Stomach (tissue), 9 donors: ENCODE data around the gene LARGE1. TPM values are rescaled to one million over a fixed set of nuclear protein-coding genes. Genes with fewer than 3 reads are reported as not detected.

ENCODE experiments used
- DNase-seq, 2 donors: peaks; one replicate each; pipeline versions ENCODE4 v3.0.0 to v3.0.0-alpha.2; 2013 to 2019
- H3K27ac ChIP-seq, 5 donors: fragments of 200-600 bp in 4 of 5; sonication (generic) in 4 of 5; one replicate each; pipeline ENCODE4 v1.5.1; 2013 to 2019; ENCODE audit warnings: mild to moderate bottlenecking in 1 of 5, moderate library complexity in 1 of 5
- H3K27me3 ChIP-seq, 3 donors: fragments of 200-600 bp; sonication (generic); one replicate each; pipeline ENCODE4 v1.5.1; 2017 to 2019; ENCODE audit warnings: mixed run types in 1 of 3
- H3K36me3 ChIP-seq, 4 donors: fragments of 200-600 bp; sonication (generic); 1 replicate in 3 of 4; 2 replicates in 1 of 4; pipeline ENCODE4 v1.5.1; 2016 to 2019
- H3K4me1 ChIP-seq, 4 donors: fragments of 200-600 bp; sonication (generic); one replicate each; pipeline ENCODE4 v1.5.1; 2016 to 2019
- H3K4me3 ChIP-seq, 4 donors: fragments of 200-600 bp; sonication (generic) in 3 of 4; one replicate each; pipeline ENCODE4 v1.5.1; 2016 to 2019; ENCODE audit warnings: mild to moderate bottlenecking in 1 of 4
- H3K9me3 ChIP-seq, 4 donors: fragments of 200-600 bp; sonication (generic); one replicate each; pipeline ENCODE4 v1.5.1; 2016 to 2019
- CTCF ChIP-seq, 7 experiments: fragments of 450-650 bp in 4 of 7; fragments of 200-600 bp in 3 of 7; sonication (generic) in 3 of 7; IDR thresholded peaks; one replicate each; pipeline ENCODE4 v1.5.1; 2016 to 2019; ENCODE audit warnings: antibody characterized with exemption in 7 of 7, control low read depth in 2 of 7, mild to moderate bottlenecking in 1 of 7
- EP300 ChIP-seq: sonication (generic); formaldehyde crosslinking; IDR thresholded peaks from one replicate; pipeline ENCODE4 v1.6.1; 2017; ENCODE audit warnings: antibody characterized with exemption
- POLR2A ChIP-seq, 4 donors: fragments of 450-650 bp; IDR thresholded peaks; one replicate each; pipeline ENCODE4 v1.6.1; 2016; ENCODE audit warnings: antibody characterized with exemption in 4 of 4, control low read depth in 2 of 4, mild to moderate bottlenecking in 1 of 4, moderate library complexity in 1 of 4
- POLR2AphosphoS5 ChIP-seq, 3 donors: sonication (generic); formaldehyde crosslinking; IDR thresholded peaks; one replicate each; pipeline ENCODE4 v1.6.1; 2016; ENCODE audit warnings: antibody characterized with exemption in 3 of 3
- WGBS, 5 donors: extraction: QIAGEN DNeasy Blood & Tissue Kit in 3 of 5; methylation state at CpG; one replicate each; pipeline versions ENCODE4 v1.1.5 to v1.1.7; 2013 to 2018; 5-methylcytosine and 5-hydroxymethylcytosine counted together
- intact Hi-C: fragments of 100-400 bp; cut with DNase I; formaldehyde crosslinking; loops from one replicate; pipeline ENCODE4 v1.15.1; 2023; ENCODE audit warnings: low total_unique reads
- polyA plus RNA-seq, 3 donors: library from polyadenylated mRNA; stranded (reverse); fragments of 200-250 nt; gene quantifications; one replicate each; pipeline ENCODE4 v1.2.3, GENCODE V29; 2013
- total RNA-seq, 5 donors: library from RNA; depleted of rRNA; stranded (reverse); fragments of >200 nt; gene quantifications; one replicate each; pipeline versions ENCODE4 v1.1.0 to v1.2.3, GENCODE V29; 2014 to 2016
- donor health status: healthy with polysubstance abuse.
- donor health status: Bipolar disorder and iron deficiency.
- donor health status: healthy.

Gene LARGE1
- total and polyA plus RNA-seq, 8 donors, result 3.5 to 110 (median 51.6) TPM

- H3K4me1 ChIP-seq, result no peaks in the 10 kb centered on the region
- TF ChIP-seq POLR2A (IDR thresholded peaks at IDR 0.05), result no peak
- TF ChIP-seq EP300, result no peak
- TF ChIP-seq POLR2AphosphoS5 (IDR thresholded peaks at IDR 0.05), result no peak
- TF ChIP-seq CTCF (IDR thresholded peaks at IDR 0.05), result no peak
- no peak overlapping the region for H3K27ac ChIP-seq
- no peaks in the 10 kb centered on the region for H3K9me3 ChIP-seq
- no peak overlapping the region for H3K4me3 ChIP-seq
- H3K36me3 ChIP-seq, result no peaks in the 10 kb centered on the region
- no peaks in the 10 kb centered on the region for H3K27me3 ChIP-seq
- intact Hi-C loops, result no loop called here
- no peak for DNase-seq
- 68 to 89% (median 78%) methylated on average over 2 of the region's 2 CpGs for WGBS, 5 donors
Measured at GRCh38 chr22:33932997-33933396, 12.7 kb upstream of the LARGE1 start.

DNA sequence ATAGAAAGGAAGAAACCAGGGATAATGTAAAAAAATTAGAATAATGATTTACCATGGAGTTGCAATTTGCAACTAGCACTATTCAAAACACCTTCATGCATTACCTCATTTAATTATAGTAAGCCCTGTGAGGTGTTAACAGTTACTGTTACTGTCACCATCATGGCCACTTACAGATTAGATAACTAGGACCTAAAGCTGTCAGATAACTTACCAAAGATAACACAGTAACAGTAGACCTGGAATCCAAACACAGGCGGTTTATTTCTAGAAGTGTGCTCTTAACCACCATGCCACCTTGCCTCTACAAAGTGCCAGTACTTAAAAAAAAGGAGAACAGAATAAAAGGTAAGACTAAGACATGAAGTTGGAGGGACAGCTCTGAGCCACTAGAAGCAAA lies 11.1 kb upstream of the LARGE1 start:
- H3K4me3 ChIP-seq, result no peak overlapping the region
- no peaks in the 10 kb centered on the region for H3K36me3 ChIP-seq
- no peak for TF ChIP-seq POLR2AphosphoS5 (IDR thresholded peaks at IDR 0.05)
- no peak for TF ChIP-seq POLR2A (IDR thresholded peaks at IDR 0.05)
- no peak for TF ChIP-seq EP300
- TF ChIP-seq CTCF (IDR thresholded peaks at IDR 0.05), result no peak
- intact Hi-C loops, result no loop called here
- no peak overlapping the region for H3K27ac ChIP-seq
- 61 to 79% (median 70%) methylated on average over 1 of the region's 1 CpG for WGBS, 5 donors
- H3K4me1 ChIP-seq, result no peaks in the 10 kb centered on the region
- H3K27me3 ChIP-seq, result no peaks in the 10 kb centered on the region
- no peaks in the 10 kb centered on the region for H3K9me3 ChIP-seq
- DNase-seq, result no peak

- no peaks in the 10 kb centered on the region for H3K36me3 ChIP-seq
- WGBS, 5 donors, result 88 to 93% (median 90%) methylated on average over 5 of the region's 5 CpGs
Measured at GRCh38 chr22:33927752-33928151, 7.5 kb upstream of the LARGE1 start.

GRCh38 chr22:33925194-33925593 lies 4.9 kb upstream of the LARGE1 start:
- Histone ChIP-seq H3K36me3 (no peaks in the 10 kb centered on the region), H3K4me3 (no peak overlapping the region), H3K4me1 (peaks cover 0 to 19% (median 15%) of the 10 kb centered on the region in 4 donors), H3K27ac (no peak overlapping the region), H3K27me3 (peaks cover 0 to 8% (median 0%) of the 10 kb centered on the region in 3 donors), H3K9me3 (no peaks in the 10 kb centered on the region)
- TF ChIP-seq CTCF (IDR thresholded peaks at IDR 0.05), result no peak
- TF ChIP-seq EP300, result no peak
- TF ChIP-seq POLR2A (IDR thresholded peaks at IDR 0.05), result no peak
- intact Hi-C loops, result loop anchor here (5.0 kb wide), 1 partner anchor 182 kb away; no protein-coding TSS in a partner anchor
- 85 to 90% (median 89%) methylated on average over 4 of the region's 4 CpGs for WGBS, 5 donors
- no peak for DNase-seq

More at GRCh38 chr22:33927752-33928151, 7.5 kb upstream of the LARGE1 start:
- TF ChIP-seq CTCF (IDR thresholded peaks at IDR 0.05), result no peak
- no peak for TF ChIP-seq POLR2AphosphoS5 (IDR thresholded peaks at IDR 0.05)
- no peak for TF ChIP-seq EP300
- TF ChIP-seq POLR2A (IDR thresholded peaks at IDR 0.05), result no peak
- Histone ChIP-seq H3K9me3 (no peaks in the 10 kb centered on the region), H3K4me3 (no peak overlapping the region), H3K27me3 (no peaks in the 10 kb centered on the region), H3K4me1 (peaks cover 0 to 13% (median 12%) of the 10 kb centered on the region in 4 donors), H3K27ac (no peak overlapping the region)
- DNase-seq, result no peak
- intact Hi-C loops, result loop anchor here (5.0 kb wide), 1 partner anchor 180 kb away; no protein-coding TSS in a partner anchor
